Stimulated activated CD4-positive, alpha-beta T cell treated with anti-CD3 and anti-CD28 coated beads, Interleukin-2, amount 100 ng/mL, for 48 hours (primary cell): Measurements from ENCODE around the gene TAF9B.
A peak's percentile ranks its signal among the peaks of the same experiment; 100 is the strongest.
"Not testable (repeated sequence)": the region's sequence is repeated elsewhere in the genome, so short reads cannot be mapped to it uniquely, and the experiment has no call there.

Experiments
- DNase-seq, 2 donors: peaks; one replicate each; pipeline ENCODE4 v3.0.0-alpha.2; 2020

Gene TAF9B

GRCh38 chrX:78111140-78111931, 28.1 kb downstream of the TAF9B start:
- DNase-seq, result no peak

DNA sequence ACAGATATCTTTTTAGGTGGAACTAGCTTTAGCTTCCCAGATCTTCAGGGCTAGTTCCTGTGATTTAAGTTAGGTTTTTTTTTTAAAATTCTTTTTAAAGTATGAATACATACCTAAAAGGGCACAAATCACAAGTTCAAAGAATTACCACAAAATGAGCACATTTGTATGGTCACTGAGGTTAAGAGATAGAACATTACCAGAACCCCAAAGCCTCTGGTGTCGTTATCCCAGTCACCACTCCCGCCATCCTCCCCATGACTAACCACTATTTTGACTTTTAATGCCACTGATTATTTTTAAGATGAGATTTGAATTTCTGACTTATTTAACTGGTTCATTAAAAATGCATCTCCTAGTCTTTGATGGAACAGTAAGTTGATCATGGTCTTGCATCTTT, 30.0 kb downstream of the TAF9B start:
- DNase-seq, result no peak

DNA sequence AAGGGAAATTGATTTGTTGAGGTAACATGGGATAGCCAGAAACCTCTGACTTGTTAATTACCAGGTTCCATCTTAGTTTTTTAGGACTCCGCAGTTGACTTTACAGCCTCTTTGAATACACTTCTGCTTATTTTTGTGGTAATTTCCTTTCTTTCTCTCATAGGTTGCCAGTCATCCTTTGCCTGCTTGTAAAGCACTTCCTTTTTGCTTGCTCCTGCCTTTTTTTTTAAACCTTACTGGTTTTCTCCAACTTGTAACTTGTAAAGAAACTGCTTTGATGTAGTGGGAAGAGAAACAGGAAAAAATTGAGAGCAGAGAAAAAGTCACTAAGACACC, 32.8 kb downstream of the TAF9B start:
- no peak for DNase-seq

GRCh38 chrX:78105944-78106650, 33.4 kb downstream of the TAF9B start:
- DNase-seq, result no peak

DNA sequence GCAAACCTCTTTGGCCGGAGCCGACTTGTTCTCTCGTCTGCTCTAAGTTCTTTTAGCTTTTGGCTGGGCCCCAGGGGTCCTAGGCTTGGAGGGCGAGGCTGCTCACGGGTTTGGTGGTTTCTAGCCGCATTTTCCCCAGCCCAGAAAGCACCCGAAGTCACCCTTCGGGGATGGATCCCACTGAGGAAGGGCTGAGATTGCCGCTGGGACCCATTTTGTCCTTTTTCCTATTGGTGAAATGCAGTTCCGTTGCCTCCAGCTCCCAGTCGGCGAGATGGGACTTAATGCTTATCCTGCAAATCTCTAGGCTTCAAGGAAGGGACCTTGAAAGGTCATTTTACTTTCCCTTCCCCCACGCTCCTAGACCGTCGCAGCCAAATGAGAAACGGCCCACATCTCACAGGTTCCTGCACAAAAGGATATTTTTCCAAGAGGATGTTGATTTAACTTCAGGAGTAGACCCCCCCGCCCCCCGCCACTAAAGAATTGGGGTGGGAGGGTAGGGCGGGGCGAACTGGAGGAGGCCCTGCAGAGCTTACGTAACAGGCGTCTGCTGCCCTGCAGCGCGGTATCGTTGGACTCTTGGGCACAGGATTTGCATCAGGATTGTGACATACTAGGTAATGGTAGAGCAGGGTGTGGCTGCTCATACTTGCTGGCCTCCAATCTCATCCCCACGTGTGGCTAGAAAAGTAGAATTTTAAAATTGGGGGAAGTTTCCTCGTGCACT, 34.8 kb downstream of the TAF9B start:
- DNase-seq, result no peak

DNA sequence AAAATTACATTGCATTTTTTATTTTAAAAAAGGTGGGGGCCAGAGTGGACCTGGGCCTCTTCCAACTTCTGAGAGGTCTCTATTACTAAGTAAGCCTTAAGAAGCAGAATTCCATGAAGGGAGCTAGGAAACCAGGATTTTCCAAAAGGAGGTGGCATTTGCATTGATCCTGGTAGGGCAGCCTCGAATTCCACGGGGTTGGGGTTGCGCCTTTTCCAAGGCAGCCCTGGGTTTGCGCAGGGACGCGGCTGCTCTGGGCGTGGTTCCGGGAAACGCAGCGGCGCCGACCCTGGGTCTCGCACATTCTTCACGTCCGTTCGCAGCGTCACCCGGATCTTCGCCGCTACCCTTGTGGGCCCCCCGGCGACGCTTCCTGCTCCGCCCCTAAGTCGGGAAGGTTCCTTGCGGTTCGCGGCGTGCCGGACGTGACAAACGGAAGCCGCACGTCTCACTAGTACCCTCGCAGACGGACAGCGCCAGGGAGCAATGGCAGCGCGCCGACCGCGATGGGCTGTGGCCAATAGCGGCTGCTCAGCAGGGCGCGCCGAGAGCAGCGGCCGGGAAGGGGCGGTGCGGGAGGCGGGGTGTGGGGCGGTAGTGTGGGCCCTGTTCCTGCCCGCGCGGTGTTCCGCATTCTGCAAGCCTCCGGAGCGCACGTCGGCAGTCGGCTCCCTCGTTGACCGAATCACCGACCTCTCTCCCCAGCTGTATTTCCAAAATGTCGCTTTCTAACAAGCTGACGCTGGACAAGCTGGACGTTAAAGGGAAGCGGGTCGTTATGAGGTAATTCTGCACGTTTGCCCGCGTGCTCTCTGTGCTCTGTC, 35.6 kb downstream of the TAF9B start, which contains the start of gene PGK1:
Gene PGK1, plus strand, starts transcription at position 626 of the 824 bp plus-strand sequence. Its CDS starts 93 bp downstream, at position 719.
- peak; percentile 80 to 81 for DNase-seq

- no peak for DNase-seq
Observed at GRCh38 chrX:78103001-78103622, 36.3 kb downstream of the TAF9B start.

DNA sequence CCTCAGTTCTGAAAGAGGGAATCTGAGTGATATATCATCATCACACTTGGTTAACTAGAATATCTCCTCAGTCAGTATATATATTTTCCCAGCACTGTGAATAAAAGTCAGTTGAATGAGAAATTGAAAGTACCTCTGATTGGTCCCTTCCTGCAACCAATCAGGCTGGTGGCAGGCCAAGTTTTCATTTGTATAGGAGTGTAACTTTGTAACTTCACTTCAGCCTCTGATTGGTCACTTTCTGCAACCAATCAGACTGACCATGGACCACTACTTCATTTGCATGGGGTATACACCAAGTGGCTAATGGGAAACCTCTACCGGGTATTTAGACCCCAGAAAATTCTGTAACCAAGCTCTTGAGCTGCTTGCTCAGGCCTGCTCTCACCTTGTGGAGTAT, 37.4 kb downstream of the TAF9B start:
- no peak for DNase-seq

DNA sequence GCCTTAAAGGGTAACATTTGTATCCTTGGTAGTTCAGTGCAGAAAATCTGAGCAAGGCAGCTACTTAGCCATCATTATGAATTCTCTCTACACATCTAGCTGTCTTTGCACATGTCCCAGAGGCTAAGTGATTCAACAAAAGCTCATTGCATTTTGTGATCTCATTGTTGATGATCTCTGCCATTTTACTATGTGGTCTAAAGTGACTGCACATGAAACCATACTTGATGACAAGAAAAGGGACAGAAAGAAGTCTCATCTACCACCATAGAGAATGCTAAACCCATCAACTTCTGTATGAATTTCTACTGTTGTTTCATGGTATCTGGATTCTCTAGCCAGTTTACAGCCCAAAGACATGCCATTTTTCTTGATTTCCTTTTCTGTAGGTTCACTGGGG, 41.3 kb downstream of the TAF9B start:
- no peak for DNase-seq

- no peak for DNase-seq
Observed at GRCh38 chrX:78092296-78092695, 47.2 kb downstream of the TAF9B start.

- DNase-seq, result not testable (repeated sequence)
Observed at GRCh38 chrX:78081413-78081812, 58.0 kb downstream of the TAF9B start.
